GM23338 (cell line): ENCODE results near the gene DDX4. TPM values are rescaled to one million over a fixed set of nuclear protein-coding genes. Genes with fewer than 3 reads are reported as not detected.

Experiments
- ATAC-seq: fragments of 200-7000 bp; cut with Tn5 transposase; 3 replicates; pipeline ENCODE4 v1.9.1; 2020
- DNase-seq: peaks from one replicate; pipeline ENCODE4 v3.0.0-alpha.2; 2015; ENCODE audit warnings: low spot score
- H2AFZ ChIP-seq: fragments of 200-600 bp; sonication (generic); 2 replicates; pipeline ENCODE4 v1.8.0; 2016; ENCODE audit warnings: antibody characterized with exemption, mild to moderate bottlenecking, moderate library complexity
- H3F3A ChIP-seq: fragments of 200-600 bp; sonication (generic); replicated peaks from 2 replicates; pipeline ENCODE4 v1.8.0; 2017; ENCODE audit warnings: antibody characterized with exemption, mixed run types, low read depth
- H3K27ac ChIP-seq: fragments of 200-600 bp; sonication (generic); 2 replicates; pipeline ENCODE4 v1.6.1; 2016; ENCODE audit warnings: low read depth
- H3K27me3 ChIP-seq: fragments of 200-600 bp; sonication (generic); 2 replicates; pipeline ENCODE4 v1.8.0; 2016; ENCODE audit warnings: mild to moderate bottlenecking, mixed run types, moderate library complexity; ENCODE audit not compliant: insufficient read depth
- H3K36me3 ChIP-seq: fragments of 200-600 bp; sonication (generic); 2 replicates; pipeline ENCODE4 v1.8.0; 2016; ENCODE audit warnings: mild to moderate bottlenecking; ENCODE audit not compliant: insufficient read depth
- H3K4me1 ChIP-seq: fragments of 200-600 bp; sonication (generic); 2 replicates; pipeline ENCODE4 v1.8.0; 2016; ENCODE audit warnings: mild to moderate bottlenecking, moderate library complexity; ENCODE audit not compliant: insufficient read depth
- H3K4me2 ChIP-seq: fragments of 200-600 bp; sonication (generic); 2 replicates; pipeline ENCODE4 v1.7.1; 2017; ENCODE audit warnings: mixed run types
- H3K4me3 ChIP-seq: fragments of 200-600 bp; sonication (generic); 2 replicates; pipeline ENCODE4 v1.6.1; 2016; ENCODE audit warnings: mixed run types
- H3K79me2 ChIP-seq: fragments of 200-600 bp; sonication (generic); replicated peaks from 2 replicates; pipeline ENCODE4 v1.8.0; 2017; ENCODE audit warnings: mild to moderate bottlenecking; ENCODE audit not compliant: insufficient read depth
- H3K9me2 ChIP-seq: fragments of 200-600 bp; sonication (generic); 2 replicates; pipeline ENCODE4 v1.8.0; 2017; ENCODE audit not compliant: insufficient read depth
- H4K20me1 ChIP-seq: fragments of 200-600 bp; sonication (generic); replicated peaks from 2 replicates; pipeline ENCODE4 v1.8.0; 2017; ENCODE audit warnings: mild to moderate bottlenecking; ENCODE audit not compliant: insufficient read depth
- H3K27ac Mint-ChIP-seq: 2 replicates; pipeline ENCODE4 v1.8.0; 2020; ENCODE audit warnings: inconsistent platforms, mild to moderate bottlenecking, moderate library complexity, mixed read lengths
- H3K27me3 Mint-ChIP-seq: 3 replicates; pipeline ENCODE4 v1.8.0; 2022; ENCODE audit warnings: low read depth, mild to moderate bottlenecking, moderate library complexity, mixed read lengths, inconsistent platforms; ENCODE audit not compliant: insufficient read depth, poor library complexity
- H3K36me3 Mint-ChIP-seq: 3 replicates; pipeline ENCODE4 v1.8.0; 2021; ENCODE audit warnings: low read depth, mild to moderate bottlenecking, inconsistent platforms, moderate library complexity, mixed read lengths
- H3K4me1 Mint-ChIP-seq: 3 replicates; pipeline ENCODE4 v1.8.0; 2020; ENCODE audit warnings: mild to moderate bottlenecking, inconsistent platforms, mixed read lengths
- H3K4me3 Mint-ChIP-seq: 3 replicates; pipeline ENCODE4 v1.8.0; 2021; ENCODE audit warnings: moderate library complexity, mild to moderate bottlenecking, inconsistent platforms, mixed read lengths
- H3K9me3 Mint-ChIP-seq: 3 replicates; pipeline ENCODE4 v1.8.0; 2020; ENCODE audit warnings: moderate library complexity, mild to moderate bottlenecking, inconsistent platforms, mixed read lengths
- CREB1 ChIP-seq: fragments of 250-450 bp; sonication (Bioruptor Pico); IDR thresholded peaks from 2 replicates; pipeline ENCODE4 v1.5.0; 2020; ENCODE audit warnings: low read depth, mild to moderate bottlenecking, moderate library complexity
- CTCF ChIP-seq, 2 experiments: fragments of 200-600 bp in 1 of 2; sonication (generic) in 1 of 2; conservative IDR thresholded peaks; 2 replicates each; pipeline versions ENCODE4 v1.5.1 to v1.6.1; 2016 to 2017; ENCODE audit warnings: antibody characterized with exemption in 2 of 2, low read depth in 2 of 2, mild to moderate bottlenecking in 2 of 2, moderate library complexity in 1 of 2
- ETS1 ChIP-seq: IDR thresholded peaks from 2 replicates; pipeline ENCODE4 v1.6.1; 2016; ENCODE audit warnings: antibody characterized with exemption
- EZH2 ChIP-seq: fragments of 200-600 bp; sonication (generic); IDR thresholded peaks from one replicate; pipeline ENCODE4 v1.8.0; 2017; ENCODE audit warnings: antibody characterized with exemption, mild to moderate bottlenecking, low read depth; ENCODE audit not compliant: unreplicated experiment
- EZH2phosphoT487 ChIP-seq: fragments of 200-600 bp; sonication (generic); IDR thresholded peaks from one replicate; pipeline ENCODE4 v1.8.1; 2018; ENCODE audit warnings: antibody characterized with exemption; ENCODE audit not compliant: unreplicated experiment
- JUNB ChIP-seq: IDR thresholded peaks from one replicate; pipeline ENCODE4 v1.6.1; 2016; ENCODE audit warnings: antibody characterized with exemption; ENCODE audit not compliant: unreplicated experiment
- NANOG ChIP-seq: IDR thresholded peaks from 2 replicates; pipeline ENCODE4 v1.6.1; 2016; ENCODE audit warnings: antibody characterized with exemption, borderline replicate concordance
- POLR2AphosphoS5 ChIP-seq: IDR thresholded peaks from 2 replicates; pipeline ENCODE4 v1.6.1; 2016; ENCODE audit warnings: antibody characterized with exemption, low read depth
- REST ChIP-seq: IDR thresholded peaks from one replicate; pipeline ENCODE4 v1.6.1; 2018; ENCODE audit warnings: antibody characterized with exemption; ENCODE audit not compliant: unreplicated experiment
- STAT1 ChIP-seq: IDR thresholded peaks from one replicate; pipeline ENCODE4 v1.6.1; 2016; ENCODE audit warnings: antibody characterized with exemption; ENCODE audit not compliant: unreplicated experiment
- ZNF114 ChIP-seq: fragments of 250-450 bp; sonication (Bioruptor Pico); IDR thresholded peaks from 2 replicates; pipeline ENCODE4 v1.5.0; 2020; ENCODE audit warnings: mild to moderate bottlenecking, moderate library complexity
- ZNF331 ChIP-seq: fragments of 250-450 bp; sonication (Bioruptor Pico); IDR thresholded peaks from 2 replicates; pipeline ENCODE4 v1.5.0; 2020; ENCODE audit warnings: low read depth, mild to moderate bottlenecking, moderate library complexity
- ZNF462 ChIP-seq: fragments of 250-450 bp; sonication (Bioruptor Pico); IDR thresholded peaks from 2 replicates; pipeline ENCODE4 v1.5.0; 2020; ENCODE audit warnings: mild to moderate bottlenecking, moderate library complexity
- polyA plus RNA-seq: library from polyadenylated mRNA; unstranded; fragments of >200 nt; fragmentation: Nextera tagmentation; extraction: Ambion mirVana; gene quantifications from 2 replicates; pipeline ENCODE4 v1.2.1, GENCODE V29; 2016
- total RNA-seq: library from RNA; depleted of rRNA; stranded (reverse); fragments of >200 nt; shearing (Covaris generic); gene quantifications from 2 replicates; pipeline ENCODE4 v1.2.3, GENCODE V29; 2014

DDX4 gene
- total and polyA plus RNA-seq, 2 experiments from 2014 or later: 0.83 TPM; not detected in 1

GRCh38 chr5:55853818-55854217, 116.0 kb downstream of the DDX4 start:
- Mint-ChIP-seq H3K27ac (no peak overlapping the region), H3K27me3 (peaks cover 3% of the 10 kb centered on the region), H3K4me3 (no peak overlapping the region), H3K9me3 (no peaks in the 10 kb centered on the region), H3K4me1 (no peaks in the 10 kb centered on the region; the same call in 2 of the 3 replicates), H3K36me3 (no peaks in the 10 kb centered on the region)
- Histone ChIP-seq H4K20me1 (no peaks in the 10 kb centered on the region), H3K27me3 (no peaks in the 10 kb centered on the region), H3K4me3 (no peak overlapping the region), H2AFZ (no peak overlapping the region), H3K9me2 (0 out of 2 replicates have a peak, but pooled peaks cover 2% of the 10 kb centered on the region), H3K4me2 (no peak overlapping the region), H3K36me3 (no peaks in the 10 kb centered on the region), H3K4me1 (no peaks in the 10 kb centered on the region), H3K79me2 (no peaks in the 10 kb centered on the region), H3F3A (no peaks in the 10 kb centered on the region), H3K27ac (no peak overlapping the region)
- TF ChIP-seq EZH2 (no peak), ZNF114 (CRISPR knock-in tag) (no peak), EZH2phosphoT487 (no peak), ZNF331 (no peak), CTCF (conservative IDR thresholded peaks at IDR 0.05; ENCODE audit: low read depth in 2 of 2) (no peak), STAT1 (no peak), ZNF462 (CRISPR knock-in tag) (no peak), POLR2AphosphoS5 (no peak), NANOG (no peak), ETS1 (no peak), JUNB (no peak), REST (no peak), CREB1 (no peak)
- DNase-seq (no peak), ATAC-seq (no peak)
